GM12878 (cell line): Measurements from ENCODE around the gene GSTM4. TPM values are rescaled to one million over a fixed set of nuclear protein-coding genes. Genes with fewer than 3 reads are reported as not detected.

Experiments used
- CEBPZ ChIP-seq: fragments of 150-350 bp; IDR thresholded peaks from 2 replicates; pipeline ENCODE4 v1.6.1; 2016; ENCODE audit warnings: low read depth, low read length
- NR2C1 ChIP-seq: fragments of 450-650 bp; IDR thresholded peaks from 2 replicates; pipeline ENCODE4 v1.6.1; 2017; ENCODE audit warnings: antibody characterized with exemption, mild to moderate bottlenecking, moderate library complexity
- POLR2A ChIP-seq: IDR thresholded peaks from 2 replicates; pipeline ENCODE4 v1.6.1; 2011; ENCODE audit warnings: low read depth, mild to moderate bottlenecking, low read length
- RELB ChIP-seq: fragments of 450-650 bp; IDR thresholded peaks from 2 replicates; pipeline ENCODE4 v1.6.1; 2017; ENCODE audit warnings: low read depth, mild to moderate bottlenecking, moderate library complexity
- SPI1 ChIP-seq: IDR thresholded peaks from 2 replicates; pipeline ENCODE4 v1.6.1; 2011; ENCODE audit warnings: low read depth, mild to moderate bottlenecking, low read length, moderate library complexity, borderline replicate concordance; ENCODE audit not compliant: insufficient read depth
- ZNF274 ChIP-seq: IDR thresholded peaks from one replicate; pipeline ENCODE4 v1.8.0; 2011; ENCODE audit not compliant: insufficient read length, insufficient read depth
- polyA plus RNA-seq, 11 experiments: library from polyadenylated mRNA; depleted of rRNA in 4 of 11; unstranded in 6 of 11; stranded (reverse) in 5 of 11; fragments of >200 nt; fragmentation: Nextera tagmentation in 4 of 11; fragmentation: Illumina TruSeq in 1 of 11; extraction: Ambion mirVana in 4 of 11; extraction: Trizol in 1 of 11; gene quantifications; 1 replicate in 1 of 11; 2 replicates in 10 of 11; pipeline versions ENCODE4 v1.2.1 to v1.2.3, GENCODE V29; 2011 to 2016; ENCODE audit warnings: inconsistent platforms in 2 of 11, missing spikeins in 2 of 11, low read depth in 1 of 11
- total RNA-seq, 4 experiments: library from RNA; depleted of rRNA in 3 of 4; stranded (reverse); fragments of >200 nt in 3 of 4; fragmentation: Illumina TruSeq in 1 of 4; extraction: Trizol in 1 of 4; gene quantifications; 2 replicates each; pipeline versions ENCODE4 v1.2.1 to v1.2.3, GENCODE V29; 2013 to 2021

The GSTM4 gene
- total and polyA plus RNA-seq, 10 of the 15 experiments (the other 5 are each of a cell fraction or from before 2014, with no cell fraction given), result 14.3 to 37.2 (median 23.0) TPM

GRCh38 chr1:109619576-109620400 is 36.1 kb upstream of the GSTM4 start, which contains the start of the genes AMPD2 and GNAT2 (continued):
- TF ChIP-seq RELB, result peak; percentile 47; the same call in 1 of the 2 replicates
- no peak for TF ChIP-seq ZNF274
- no peak for TF ChIP-seq NR2C1
- TF ChIP-seq POLR2A, result peak; percentile 86
- TF ChIP-seq SPI1, result peak; percentile 30; the same call in 1 of the 2 replicates
- TF ChIP-seq CEBPZ, result no peak
